Gastrocnemius medialis (tissue), 4 donors: ENCODE data around the gene DUSP6.

Experiments
- CTCF ChIP-seq, 5 experiments: fragments of 450-650 bp in 3 of 5; fragments of 200-600 bp in 2 of 5; sonication (generic) in 2 of 5; IDR thresholded peaks in 4 of 5; conservative IDR thresholded peaks in 1 of 5; 1 replicate in 4 of 5; 2 replicates in 1 of 5; pipeline ENCODE4 v1.5.1; 2016 to 2019; ENCODE audit warnings: antibody characterized with exemption in 5 of 5, mild to moderate bottlenecking in 3 of 5, moderate library complexity in 3 of 5
- POLR2A ChIP-seq, 2 donors: fragments of 450-650 bp; IDR thresholded peaks; one replicate each; pipeline ENCODE4 v1.6.1; 2017; ENCODE audit warnings: antibody characterized with exemption in 2 of 2, mild to moderate bottlenecking in 2 of 2, moderate library complexity in 2 of 2

- TF ChIP-seq CTCF (IDR thresholded peaks at IDR 0.05 in 4 of 5, conservative IDR thresholded peaks at IDR 0.05 in 1 of 5): no peak
- no peak for TF ChIP-seq POLR2A (IDR thresholded peaks at IDR 0.05)
Observed at GRCh38 chr12:89314060-89314761, 38.1 kb downstream of the DUSP6 start.
